Neural cell (in vitro differentiated cells): ENCODE measurements around the gene C2CD2.

Experiments used
- EP300 ChIP-seq: fragments of 450-650 bp; conservative IDR thresholded peaks from 2 replicates; pipeline ENCODE4 v1.6.1; 2014; ENCODE audit warnings: antibody characterized with exemption, mild to moderate bottlenecking, moderate library complexity; ENCODE audit not compliant: poor library complexity, severe bottlenecking
- EZH2 ChIP-seq: fragments of 200-600, 300-800 bp; shearing (Covaris generic), sonication (generic); IDR thresholded peaks from 2 replicates; pipeline ENCODE4 v1.6.1; 2014; ENCODE audit warnings: antibody characterized with exemption, low read length, borderline replicate concordance, mild to moderate bottlenecking; ENCODE audit not compliant: insufficient read depth, poor library complexity, severe bottlenecking
- MXI1 ChIP-seq: fragments of 450-650 bp; conservative IDR thresholded peaks from 2 replicates; pipeline ENCODE4 v1.6.1; 2014; ENCODE audit warnings: antibody characterized with exemption, mild to moderate bottlenecking; ENCODE audit not compliant: poor library complexity, severe bottlenecking
- POLR2AphosphoS5 ChIP-seq: IDR thresholded peaks from 2 replicates; pipeline ENCODE4 v1.6.1; 2012
- RAD21 ChIP-seq: fragments of 450-650 bp; conservative IDR thresholded peaks from 2 replicates; pipeline ENCODE4 v1.6.1; 2014; ENCODE audit warnings: antibody characterized with exemption, mild to moderate bottlenecking, moderate library complexity
- SMC3 ChIP-seq: fragments of 450-650 bp; conservative IDR thresholded peaks from 2 replicates; pipeline ENCODE4 v1.6.1; 2014; ENCODE audit warnings: antibody characterized with exemption, mild to moderate bottlenecking, moderate library complexity; ENCODE audit not compliant: poor library complexity
- TF ChIP-seq, protein P1 (sequence below): fragments of 450-650 bp; IDR thresholded peaks from 2 replicates; pipeline ENCODE4 v1.5.1; 2014; ENCODE audit warnings: antibody characterized with exemption, mild to moderate bottlenecking, moderate library complexity; ENCODE audit not compliant: poor library complexity, severe bottlenecking

DNA sequence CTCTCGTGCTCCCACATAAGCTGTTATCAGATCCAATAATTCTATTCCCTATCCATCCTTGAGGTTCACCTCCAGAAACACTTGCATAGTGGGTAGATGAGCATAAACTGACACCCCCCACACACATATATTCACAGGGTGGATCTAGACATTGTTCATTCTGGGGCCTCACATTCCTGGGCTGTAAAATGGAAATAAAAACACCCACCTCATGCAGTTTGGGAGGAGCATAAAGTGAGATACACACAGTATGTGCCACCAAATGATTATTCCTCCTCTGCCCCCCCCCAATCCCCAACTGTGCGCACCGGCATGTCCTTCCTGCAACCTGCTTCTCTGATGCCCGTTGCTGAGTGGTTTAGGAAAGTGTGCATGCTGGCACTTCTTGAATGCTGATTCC is 92.6 kb downstream of the C2CD2 start:
- TF ChIP-seq, protein P1, sequence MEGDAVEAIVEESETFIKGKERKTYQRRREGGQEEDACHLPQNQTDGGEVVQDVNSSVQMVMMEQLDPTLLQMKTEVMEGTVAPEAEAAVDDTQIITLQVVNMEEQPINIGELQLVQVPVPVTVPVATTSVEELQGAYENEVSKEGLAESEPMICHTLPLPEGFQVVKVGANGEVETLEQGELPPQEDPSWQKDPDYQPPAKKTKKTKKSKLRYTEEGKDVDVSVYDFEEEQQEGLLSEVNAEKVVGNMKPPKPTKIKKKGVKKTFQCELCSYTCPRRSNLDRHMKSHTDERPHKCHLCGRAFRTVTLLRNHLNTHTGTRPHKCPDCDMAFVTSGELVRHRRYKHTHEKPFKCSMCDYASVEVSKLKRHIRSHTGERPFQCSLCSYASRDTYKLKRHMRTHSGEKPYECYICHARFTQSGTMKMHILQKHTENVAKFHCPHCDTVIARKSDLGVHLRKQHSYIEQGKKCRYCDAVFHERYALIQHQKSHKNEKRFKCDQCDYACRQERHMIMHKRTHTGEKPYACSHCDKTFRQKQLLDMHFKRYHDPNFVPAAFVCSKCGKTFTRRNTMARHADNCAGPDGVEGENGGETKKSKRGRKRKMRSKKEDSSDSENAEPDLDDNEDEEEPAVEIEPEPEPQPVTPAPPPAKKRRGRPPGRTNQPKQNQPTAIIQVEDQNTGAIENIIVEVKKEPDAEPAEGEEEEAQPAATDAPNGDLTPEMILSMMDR = no peak
- no peak for TF ChIP-seq SMC3
- no peak for TF ChIP-seq EP300
- no peak for TF ChIP-seq POLR2AphosphoS5
- no peak for TF ChIP-seq RAD21
- no peak for TF ChIP-seq EZH2
- TF ChIP-seq MXI1 = no peak
